SK-N-MC (cell line): ENCODE results near the gene SCD5.

ENCODE experiments used
- EZH2 ChIP-seq: fragments of 200-600 bp; sonication (generic); IDR thresholded peaks from one replicate; pipeline ENCODE4 v1.6.1; 2017; ENCODE audit warnings: antibody characterized with exemption
- POLR2AphosphoS5 ChIP-seq: IDR thresholded peaks from 2 replicates; pipeline ENCODE4 v1.6.1; 2012; ENCODE audit warnings: mild to moderate bottlenecking, low read depth, low read length, borderline replicate concordance

GRCh38 chr4:82604522-82604921, 194.1 kb downstream of the SCD5 start:
- TF ChIP-seq POLR2AphosphoS5 (no peak), EZH2 (no peak)
